Erythroblast (primary cell): ENCODE results near the gene FKBP6.
"Not testable (repeated sequence)": the region's sequence is repeated elsewhere in the genome, so short reads cannot be mapped to it uniquely, and the experiment has no call there.

Experiments
- DNase-seq, 2 experiments: peaks; one replicate each; lab custom pipeline; 2025; lab: John Stamatoyannopoulos, UW
- GATA1 ChIP-seq: IDR thresholded peaks from 2 replicates; pipeline ENCODE4 v1.6.1; 2011; ENCODE audit warnings: low read depth, mild to moderate bottlenecking, control low read depth, low read length, moderate library complexity
- POLR2A ChIP-seq: IDR thresholded peaks from 2 replicates; pipeline ENCODE4 v1.6.1; 2011; ENCODE audit warnings: mild to moderate bottlenecking, low read length

FKBP6 gene

DNA sequence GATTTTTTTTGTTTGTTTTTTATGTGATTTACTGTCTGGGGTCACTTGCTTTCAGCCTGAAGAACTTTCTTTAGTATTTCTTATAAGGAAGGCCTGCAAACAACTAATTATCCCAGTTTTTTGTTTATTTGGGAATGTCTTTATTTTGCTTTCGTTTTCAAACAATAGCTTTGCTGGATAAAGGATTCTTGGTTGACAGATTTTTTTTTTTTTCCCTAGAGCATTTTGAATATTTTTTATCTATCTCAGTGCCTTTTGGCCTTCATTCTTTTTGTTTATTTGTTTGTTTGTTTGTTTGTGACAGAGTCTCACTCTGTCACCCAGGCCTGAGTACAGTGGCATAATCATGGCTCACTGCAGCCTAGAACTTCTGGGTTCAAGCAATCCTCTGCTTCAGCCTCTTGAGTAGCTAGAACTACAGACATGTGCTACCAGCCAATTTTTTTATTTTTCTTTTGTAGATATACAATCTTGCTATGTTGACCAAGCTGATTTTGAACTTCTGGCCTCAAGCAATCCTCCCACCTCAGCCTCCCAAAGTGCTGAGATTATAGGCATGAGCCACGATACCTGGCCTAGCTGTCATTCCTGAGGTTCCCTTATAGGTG is 59.4 kb downstream of the FKBP6 start:
- TF ChIP-seq POLR2A: no peak
- no peak for TF ChIP-seq GATA1

GRCh38 chr7:73387908-73388414 is 60.0 kb downstream of the FKBP6 start:
- TF ChIP-seq GATA1 (no peak), POLR2A (no peak)
- no peak for DNase-seq

More for the DNA sequence above, 59.4 kb downstream of the FKBP6 start:
- peak in 1 of 2 experiments; percentile 4 for DNase-seq

DNA sequence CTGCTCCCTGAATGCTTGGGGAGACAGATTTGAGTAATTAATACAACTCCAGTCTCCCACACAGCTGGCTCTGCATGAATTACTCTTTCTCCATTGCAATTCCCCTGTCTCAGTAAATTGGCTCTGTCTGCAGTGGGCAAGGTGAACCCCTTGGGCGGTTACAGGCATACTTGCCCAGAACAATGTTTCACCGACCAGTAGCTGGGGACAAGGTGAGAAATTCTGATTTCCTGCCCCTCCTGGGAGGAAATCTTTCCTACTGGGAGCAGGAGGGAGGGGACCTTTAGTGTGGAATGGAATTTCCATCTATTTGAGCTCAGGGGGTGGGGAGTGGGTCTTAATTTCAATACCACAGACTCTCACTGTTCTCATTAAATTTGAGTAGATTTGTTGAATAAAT is 63.4 kb downstream of the FKBP6 start:
- TF ChIP-seq POLR2A: no peak
- TF ChIP-seq GATA1: no peak

GRCh38 chr7:73394422-73394821 is 66.5 kb downstream of the FKBP6 start:
- TF ChIP-seq GATA1 (no peak), POLR2A (no peak)
- DNase-seq: no peak

More for the DNA sequence above, 63.4 kb downstream of the FKBP6 start:
- DNase-seq: no peak

DNA sequence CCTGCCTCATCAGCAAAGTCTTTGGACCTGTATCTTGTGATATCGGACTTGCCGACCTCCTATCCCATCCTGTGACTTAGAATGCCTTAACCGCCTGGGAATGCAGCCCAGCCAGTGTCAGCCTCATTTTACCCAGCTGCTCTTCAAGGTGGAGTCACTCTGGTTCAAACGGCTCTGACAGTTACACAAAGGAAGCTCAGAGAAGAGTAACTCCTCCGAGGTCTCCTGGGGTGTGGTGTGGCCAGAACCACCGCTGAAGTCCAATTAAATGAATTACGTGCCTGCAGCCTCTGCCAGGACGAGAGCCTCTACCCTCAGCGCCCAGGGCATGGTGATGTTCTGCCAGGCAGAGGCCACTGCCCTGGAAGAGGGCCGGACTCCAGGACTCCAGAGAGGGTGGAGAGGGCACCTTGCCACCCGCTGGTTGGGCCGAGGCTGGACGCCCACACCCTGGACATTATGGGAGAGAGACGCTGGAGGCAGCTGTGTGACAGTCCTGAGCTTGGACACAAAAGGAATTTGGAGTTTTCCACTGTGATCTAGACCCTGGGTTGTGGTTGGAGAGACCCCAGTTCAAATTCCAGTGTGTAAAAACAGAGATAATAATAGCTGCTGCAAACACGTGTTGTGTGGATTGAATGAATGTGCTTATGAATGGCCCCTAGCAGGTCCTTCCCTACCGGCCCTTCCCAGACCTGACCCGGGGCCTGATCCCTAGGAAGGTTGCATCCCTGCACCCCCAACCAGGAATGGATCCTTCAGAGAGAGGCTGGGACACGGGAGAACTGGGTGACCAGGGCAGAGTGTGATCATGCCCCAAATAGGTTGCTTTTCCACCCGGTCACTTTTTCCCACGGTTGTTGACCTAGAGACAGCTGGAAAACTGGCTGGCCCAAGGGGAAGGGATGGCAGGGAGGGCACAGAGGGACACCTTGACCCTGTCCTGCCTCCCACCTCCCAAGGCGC is 67.9 kb downstream of the FKBP6 start:
- DNase-seq: no peak
- TF ChIP-seq GATA1: no peak
- no peak for TF ChIP-seq POLR2A

DNA sequence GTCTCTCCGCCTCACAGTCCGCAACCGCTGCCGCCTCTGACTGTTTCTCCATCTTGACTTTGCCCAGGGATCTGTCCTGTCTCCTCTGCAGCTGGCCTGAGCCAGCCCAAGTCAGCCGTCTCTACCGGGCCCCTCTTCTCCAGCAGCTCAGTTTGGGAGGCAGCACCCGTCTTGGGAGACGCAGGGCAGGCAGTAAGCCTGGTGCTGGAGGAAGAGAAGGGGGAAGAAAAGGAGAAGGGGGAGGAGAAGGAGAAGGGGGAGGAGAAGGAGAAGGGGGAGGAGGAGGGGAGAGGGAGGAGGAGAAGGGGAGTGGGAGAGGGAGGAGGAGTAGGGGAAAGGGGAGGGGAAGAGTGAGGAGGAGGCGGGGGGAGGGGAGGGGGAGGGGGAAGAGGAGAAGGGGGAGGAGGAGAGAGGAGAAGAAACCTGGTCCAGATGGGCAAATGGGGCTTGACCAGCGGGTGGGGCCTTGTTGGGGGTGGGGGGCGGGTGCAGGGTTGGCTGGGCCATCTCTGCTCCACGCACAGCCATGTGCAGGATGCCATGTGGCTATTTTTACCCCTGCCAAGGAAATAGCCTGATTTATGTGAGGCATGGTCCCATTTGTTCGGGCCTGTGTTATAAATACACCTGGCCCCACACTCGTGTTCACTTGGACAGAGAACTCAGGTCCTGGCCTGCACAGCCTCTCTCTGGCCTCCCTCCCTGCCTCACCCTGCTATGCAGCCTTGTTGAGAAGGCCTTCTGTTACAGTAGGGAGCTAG is 69.7 kb downstream of the FKBP6 start:
- no peak for TF ChIP-seq GATA1
- no peak for TF ChIP-seq POLR2A
- no peak for DNase-seq

GRCh38 chr7:73399185-73400050 is 71.5 kb downstream of the FKBP6 start:
- peak; percentile 69 to 70 for DNase-seq

GRCh38 chr7:73404860-73405259 is 76.9 kb downstream of the FKBP6 start:
- DNase-seq: not testable (repeated sequence)
